ENCODE measurements around the gene KIF26B. TPM values are rescaled to one million over a fixed set of nuclear protein-coding genes. Genes with fewer than 3 reads are reported as not detected.

Gene KIF26B
- total RNA-seq, 4 donors from 2014 or later, result 2.4 to 6.7 (median 6.1) TPM

GRCh38 chr1:245551536-245551935 lies 396.8 kb downstream of the KIF26B start:
- intact Hi-C loops (cut with DNase I), result no loop called here
- Histone ChIP-seq H3K4me1 (no peaks in the 10 kb centered on the region), H3K36me3 (no peaks in the 10 kb centered on the region), H3K4me3 (replicated peaks in 1 of 3) (no peak overlapping the region), H3K27me3 (no peaks in the 10 kb centered on the region), H3K27ac (no peak overlapping the region), H3K9me3 (no peaks in the 10 kb centered on the region)
- no peak for DNase-seq
- TF ChIP-seq POLR2A (IDR thresholded peaks at IDR 0.05), result no peak
- TF ChIP-seq, protein P1, sequence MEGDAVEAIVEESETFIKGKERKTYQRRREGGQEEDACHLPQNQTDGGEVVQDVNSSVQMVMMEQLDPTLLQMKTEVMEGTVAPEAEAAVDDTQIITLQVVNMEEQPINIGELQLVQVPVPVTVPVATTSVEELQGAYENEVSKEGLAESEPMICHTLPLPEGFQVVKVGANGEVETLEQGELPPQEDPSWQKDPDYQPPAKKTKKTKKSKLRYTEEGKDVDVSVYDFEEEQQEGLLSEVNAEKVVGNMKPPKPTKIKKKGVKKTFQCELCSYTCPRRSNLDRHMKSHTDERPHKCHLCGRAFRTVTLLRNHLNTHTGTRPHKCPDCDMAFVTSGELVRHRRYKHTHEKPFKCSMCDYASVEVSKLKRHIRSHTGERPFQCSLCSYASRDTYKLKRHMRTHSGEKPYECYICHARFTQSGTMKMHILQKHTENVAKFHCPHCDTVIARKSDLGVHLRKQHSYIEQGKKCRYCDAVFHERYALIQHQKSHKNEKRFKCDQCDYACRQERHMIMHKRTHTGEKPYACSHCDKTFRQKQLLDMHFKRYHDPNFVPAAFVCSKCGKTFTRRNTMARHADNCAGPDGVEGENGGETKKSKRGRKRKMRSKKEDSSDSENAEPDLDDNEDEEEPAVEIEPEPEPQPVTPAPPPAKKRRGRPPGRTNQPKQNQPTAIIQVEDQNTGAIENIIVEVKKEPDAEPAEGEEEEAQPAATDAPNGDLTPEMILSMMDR (IDR thresholded peaks at IDR 0.05), result no peak
- WGBS, 2 donors, result 96% methylated on average over 9 of the region's 9 CpGs

- intact Hi-C loops (cut with DNase I), result no loop called here
- Histone ChIP-seq H3K36me3 (no peaks in the 10 kb centered on the region), H3K4me1 (no peaks in the 10 kb centered on the region), H3K27me3 (no peaks in the 10 kb centered on the region), H3K27ac (no peak overlapping the region), H3K4me3 (replicated peaks in 1 of 3) (no peak overlapping the region), H3K9me3 (no peaks in the 10 kb centered on the region)
- TF ChIP-seq, protein P1 (IDR thresholded peaks at IDR 0.05), result no peak
- TF ChIP-seq POLR2A (IDR thresholded peaks at IDR 0.05), result no peak
- DNase-seq, result no peak
- 94 to 96% methylated on average over 9 of the region's 9 CpGs for WGBS, 2 donors
Observed at GRCh38 chr1:245552331-245552730, 397.5 kb downstream of the KIF26B start.

GRCh38 chr1:245556057-245556456 lies 401.3 kb downstream of the KIF26B start:
- no peak for DNase-seq
- Histone ChIP-seq H3K9me3 (no peaks in the 10 kb centered on the region), H3K27me3 (no peaks in the 10 kb centered on the region), H3K4me3 (replicated peaks in 1 of 3) (no peak overlapping the region), H3K27ac (no peak overlapping the region), H3K4me1 (no peaks in the 10 kb centered on the region), H3K36me3 (no peaks in the 10 kb centered on the region)
- 92 to 100% methylated on average over 3 of the region's 3 CpGs for WGBS, 2 donors
- intact Hi-C loops (cut with DNase I), result no loop called here
- TF ChIP-seq, protein P1 (IDR thresholded peaks at IDR 0.05), result no peak
- no peak for TF ChIP-seq POLR2A (IDR thresholded peaks at IDR 0.05)

DNA sequence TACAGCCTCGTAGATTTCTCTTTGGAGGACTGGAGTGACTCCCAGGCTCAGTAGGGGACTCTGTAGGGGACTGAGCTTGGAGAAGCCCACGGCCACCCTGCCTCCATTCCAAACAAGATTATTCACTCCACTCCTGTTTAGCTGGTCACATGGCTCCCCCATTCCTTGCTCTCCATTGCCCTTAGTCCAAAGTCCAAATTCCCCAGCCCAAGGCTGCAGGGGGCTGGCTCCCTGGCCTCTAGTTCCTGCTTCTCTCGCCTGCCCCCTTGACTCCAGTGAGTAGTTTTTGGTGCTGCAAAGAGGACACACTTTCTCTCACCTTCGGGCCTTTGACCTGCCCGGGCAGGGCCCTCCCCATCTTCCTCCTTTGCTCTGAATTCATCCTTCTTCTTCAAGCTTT lies 403.3 kb downstream of the KIF26B start:
- no peak overlapping the region for H3K27ac ChIP-seq
- intact Hi-C loops (cut with DNase I), result no loop called here
- H3K4me3 ChIP-seq (replicated peaks in 1 of 3), result no peak overlapping the region
- DNase-seq, result no peak
- H3K36me3 ChIP-seq, result no peaks in the 10 kb centered on the region
- TF ChIP-seq POLR2A (IDR thresholded peaks at IDR 0.05), result no peak
- TF ChIP-seq, protein P1 (IDR thresholded peaks at IDR 0.05), result no peak
- WGBS, 2 donors, result 82 to 84% methylated on average over 5 of the region's 5 CpGs
- no peaks in the 10 kb centered on the region for H3K4me1 ChIP-seq
- H3K9me3 ChIP-seq, result no peaks in the 10 kb centered on the region
- H3K27me3 ChIP-seq, result no peaks in the 10 kb centered on the region

DNA sequence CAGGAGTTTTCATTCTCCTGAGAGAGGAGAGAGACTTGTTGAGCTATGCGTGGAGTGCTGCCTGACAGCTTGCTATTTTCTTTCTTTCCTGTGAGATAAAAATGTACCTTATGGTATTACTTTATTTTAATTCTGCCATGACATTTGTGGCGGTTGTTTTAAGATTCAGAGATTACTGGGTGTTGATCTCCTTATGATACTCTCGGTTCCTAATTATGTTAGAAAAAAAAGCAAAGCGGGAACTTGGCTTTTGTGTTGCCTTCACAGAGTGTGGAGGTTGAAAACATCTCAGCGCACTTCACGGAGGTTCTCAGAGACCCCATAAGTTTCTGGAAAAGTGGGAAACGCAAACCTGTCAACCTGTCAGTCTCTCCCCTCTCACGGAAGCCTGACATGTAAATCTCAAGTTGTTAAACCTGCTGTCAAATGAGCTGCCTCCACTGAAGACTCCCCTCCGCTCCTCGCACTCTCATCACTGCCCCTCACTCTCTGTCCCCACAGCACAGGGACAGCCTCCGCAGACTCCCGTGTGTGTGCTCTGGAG lies 405.6 kb downstream of the KIF26B start:
- no peaks in the 10 kb centered on the region for H3K36me3 ChIP-seq
- no peak overlapping the region for H3K4me3 ChIP-seq (replicated peaks in 1 of 3)
- no peaks in the 10 kb centered on the region for H3K4me1 ChIP-seq
- no peaks in the 10 kb centered on the region for H3K27me3 ChIP-seq
- no peak for DNase-seq
- 85 to 88% methylated on average over 12 of the region's 12 CpGs for WGBS, 2 donors
- intact Hi-C loops (cut with DNase I), result no loop called here
- H3K9me3 ChIP-seq, result no peaks in the 10 kb centered on the region
- no peak for TF ChIP-seq POLR2A (IDR thresholded peaks at IDR 0.05)
- TF ChIP-seq, protein P1 (IDR thresholded peaks at IDR 0.05), result no peak
- H3K27ac ChIP-seq, result no peak overlapping the region
